Epithelial cell of prostate (primary cell): ENCODE data around the gene SPO11.

ENCODE experiments used
- DNase-seq: peaks from one replicate; pipeline ENCODE4 v3.0.0-alpha.2; 2011; ENCODE audit warnings: low read depth, low spot score
- H3K27ac ChIP-seq: fragments of 450-650 bp; 2 replicates; pipeline ENCODE4 v1.5.1; 2017; ENCODE audit warnings: mild to moderate bottlenecking

Gene SPO11

GRCh38 chr20:57387945-57388371, 58.4 kb downstream of the SPO11 start:
- DNase-seq = no peak
- H3K27ac ChIP-seq = no peak overlapping the region

GRCh38 chr20:57388953-57389694, 59.5 kb downstream of the SPO11 start:
- no peak overlapping the region for H3K27ac ChIP-seq

GRCh38 chr20:57389695-57390603, 60.3 kb downstream of the SPO11 start:
- DNase-seq = no peak
- H3K27ac ChIP-seq = no peak overlapping the region

More at GRCh38 chr20:57388953-57389694, 59.5 kb downstream of the SPO11 start:
- DNase-seq = no peak

- H3K27ac ChIP-seq = no peak within 1 kb of the TSS
These were observed 61.2 kb downstream of the SPO11 start, which contains the start of gene RBM38 for GRCh38 chr20:57390604-57391438. TSS of gene RBM38 (plus strand) at chr20:57391396. CDS start at chr20:57391582, 186 bp downstream.

GRCh38 chr20:57391439-57392301, 62.1 kb downstream of the SPO11 start:
- no peak for DNase-seq
- no peak overlapping the region for H3K27ac ChIP-seq

More at GRCh38 chr20:57390604-57391438, 61.2 kb downstream of the SPO11 start, which contains the start of gene RBM38:
- DNase-seq = no peak

GRCh38 chr20:57392512-57393271, 63.1 kb downstream of the SPO11 start:
- DNase-seq = no peak
- H3K27ac ChIP-seq = no peak overlapping the region
